D721Med (cell line): ENCODE data around the gene WEE1.
"Not testable (repeated sequence)": the region's sequence is repeated elsewhere in the genome, so short reads cannot be mapped to it uniquely, and the experiment has no call there.

Experiments used
- DNase-seq: peaks from one replicate; pipeline ENCODE4 v3.0.0; 2011; ENCODE audit warnings: low spot score; ENCODE audit not compliant: insufficient read length
- FAIRE-seq: peaks from 2 replicates; lab custom pipeline; 2011; peaks lifted over from hg19 to GRCh38; lab: Jason Lieb, UNC
- TF ChIP-seq, protein P1 (sequence below): IDR thresholded peaks from 2 replicates; pipeline ENCODE4 v1.5.1; 2012; ENCODE audit warnings: mild to moderate bottlenecking, control low read depth; ENCODE audit not compliant: insufficient read depth; ENCODE audit errors: missing control alignments

Gene WEE1

DNA sequence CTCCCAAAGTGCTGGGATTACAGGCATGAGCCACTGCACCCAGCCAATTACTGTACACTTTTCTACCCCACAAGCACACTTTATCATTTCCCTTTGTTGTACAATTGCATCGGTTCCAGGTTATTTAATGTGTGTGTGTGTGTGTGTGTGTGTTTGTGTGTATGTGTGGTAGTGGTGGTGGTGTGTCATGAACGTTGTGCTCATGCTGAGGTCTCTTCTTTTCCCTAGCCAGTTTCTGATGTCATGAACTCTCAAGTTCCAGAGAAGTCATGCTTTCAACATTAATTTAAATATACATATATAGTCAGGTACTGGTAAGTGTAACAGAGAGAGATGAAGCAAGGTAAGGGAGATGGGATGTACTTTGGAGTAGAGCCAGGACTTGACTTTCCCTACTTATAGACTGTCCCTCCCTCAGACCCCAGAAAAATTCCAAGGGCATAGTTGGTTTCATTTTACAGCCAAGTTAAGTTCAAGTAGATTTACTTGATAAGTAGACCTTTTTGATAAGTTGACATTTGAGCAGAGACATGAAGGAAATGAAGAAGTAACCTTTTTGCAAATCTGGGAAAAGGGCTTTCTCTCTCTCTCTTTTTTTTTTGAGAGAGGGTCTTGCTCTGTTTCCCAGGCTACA, 42.7 kb downstream of the WEE1 start:
- no peak for DNase-seq
- TF ChIP-seq, protein P1, sequence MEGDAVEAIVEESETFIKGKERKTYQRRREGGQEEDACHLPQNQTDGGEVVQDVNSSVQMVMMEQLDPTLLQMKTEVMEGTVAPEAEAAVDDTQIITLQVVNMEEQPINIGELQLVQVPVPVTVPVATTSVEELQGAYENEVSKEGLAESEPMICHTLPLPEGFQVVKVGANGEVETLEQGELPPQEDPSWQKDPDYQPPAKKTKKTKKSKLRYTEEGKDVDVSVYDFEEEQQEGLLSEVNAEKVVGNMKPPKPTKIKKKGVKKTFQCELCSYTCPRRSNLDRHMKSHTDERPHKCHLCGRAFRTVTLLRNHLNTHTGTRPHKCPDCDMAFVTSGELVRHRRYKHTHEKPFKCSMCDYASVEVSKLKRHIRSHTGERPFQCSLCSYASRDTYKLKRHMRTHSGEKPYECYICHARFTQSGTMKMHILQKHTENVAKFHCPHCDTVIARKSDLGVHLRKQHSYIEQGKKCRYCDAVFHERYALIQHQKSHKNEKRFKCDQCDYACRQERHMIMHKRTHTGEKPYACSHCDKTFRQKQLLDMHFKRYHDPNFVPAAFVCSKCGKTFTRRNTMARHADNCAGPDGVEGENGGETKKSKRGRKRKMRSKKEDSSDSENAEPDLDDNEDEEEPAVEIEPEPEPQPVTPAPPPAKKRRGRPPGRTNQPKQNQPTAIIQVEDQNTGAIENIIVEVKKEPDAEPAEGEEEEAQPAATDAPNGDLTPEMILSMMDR, result no peak
- FAIRE-seq, result no peak

DNA sequence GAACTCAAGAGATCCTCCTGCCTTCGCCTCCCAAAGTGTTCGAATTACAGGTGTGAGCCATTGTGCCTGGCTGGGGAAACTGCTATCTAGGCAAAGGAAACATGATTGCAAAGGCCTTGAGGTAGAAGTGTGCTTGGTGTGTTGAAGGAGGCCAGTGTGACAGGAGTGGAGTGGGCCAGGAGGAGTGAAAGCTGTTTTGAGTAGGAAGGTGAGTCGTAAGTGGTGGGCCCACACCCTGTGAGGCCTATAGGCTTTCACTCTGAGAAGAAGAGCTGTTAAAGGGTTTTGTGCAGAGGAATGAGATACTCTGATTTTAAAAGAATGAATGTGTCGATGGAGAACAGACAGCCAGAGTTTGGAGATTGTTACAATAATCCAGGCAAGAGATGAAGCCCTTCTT, 43.4 kb downstream of the WEE1 start:
- DNase-seq (no peak), FAIRE-seq (no peak)
- TF ChIP-seq, protein P1, result no peak

DNA sequence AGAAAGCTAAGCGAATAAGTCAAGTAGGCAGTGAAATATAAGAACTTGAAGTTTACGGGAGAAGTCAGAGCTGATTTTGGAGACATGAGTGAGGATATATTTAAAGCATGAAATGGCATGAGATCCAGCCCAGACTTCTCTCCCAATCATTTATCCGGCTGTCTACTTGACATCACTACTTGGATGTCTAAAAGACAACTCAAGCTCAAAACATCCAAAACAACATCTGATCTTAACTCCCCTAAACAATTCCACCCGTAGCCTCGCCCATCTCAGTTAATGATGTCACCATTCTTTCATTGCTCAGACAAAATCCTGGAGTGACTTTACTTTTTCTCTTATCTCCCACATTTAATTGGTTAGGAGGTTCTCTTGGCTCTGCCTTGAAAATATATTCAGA, 44.5 kb downstream of the WEE1 start:
- FAIRE-seq (no peak), DNase-seq (no peak)
- TF ChIP-seq, protein P1, result no peak

DNA sequence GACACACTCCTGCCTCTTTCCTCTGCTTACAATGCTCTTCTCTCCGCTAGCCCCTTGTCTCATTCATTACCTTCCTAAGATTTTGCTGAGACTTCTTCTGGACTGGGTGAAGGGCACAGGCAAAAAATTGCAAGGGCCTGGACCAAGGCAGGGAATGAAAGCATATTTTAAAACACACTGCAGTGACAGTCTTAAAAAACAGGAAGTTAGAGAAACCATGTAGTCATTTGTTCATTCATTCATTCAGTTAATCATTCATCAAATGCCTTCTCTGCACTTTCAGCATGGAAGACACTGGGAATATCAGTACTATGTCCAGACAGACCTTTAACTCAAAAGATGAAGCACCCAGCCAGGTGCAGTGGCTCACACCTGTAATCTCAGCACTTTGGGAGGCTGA, 45.5 kb downstream of the WEE1 start:
- no peak for FAIRE-seq
- TF ChIP-seq, protein P1, result no peak
- DNase-seq, result no peak

DNA sequence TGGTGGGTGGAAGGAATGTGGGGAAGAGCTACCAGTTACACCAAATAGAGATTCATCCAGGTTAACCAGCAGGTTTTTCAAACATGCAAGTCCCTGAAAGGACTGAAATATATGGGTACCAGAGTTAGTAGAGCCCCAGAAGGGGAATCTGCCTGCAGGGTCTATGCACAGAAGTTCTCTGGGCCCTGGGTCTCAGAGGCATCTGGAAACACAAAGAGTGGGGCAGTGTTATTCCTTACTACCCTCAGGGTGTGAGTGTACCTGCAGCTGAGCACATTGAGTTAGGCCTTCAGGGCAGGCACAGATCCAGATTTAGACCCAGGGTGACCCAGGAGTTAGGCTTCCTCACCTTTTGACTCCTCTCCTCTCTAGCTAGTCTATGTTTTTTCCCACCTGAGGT, 46.5 kb downstream of the WEE1 start:
- TF ChIP-seq, protein P1, result no peak
- FAIRE-seq (no peak), DNase-seq (no peak)

DNA sequence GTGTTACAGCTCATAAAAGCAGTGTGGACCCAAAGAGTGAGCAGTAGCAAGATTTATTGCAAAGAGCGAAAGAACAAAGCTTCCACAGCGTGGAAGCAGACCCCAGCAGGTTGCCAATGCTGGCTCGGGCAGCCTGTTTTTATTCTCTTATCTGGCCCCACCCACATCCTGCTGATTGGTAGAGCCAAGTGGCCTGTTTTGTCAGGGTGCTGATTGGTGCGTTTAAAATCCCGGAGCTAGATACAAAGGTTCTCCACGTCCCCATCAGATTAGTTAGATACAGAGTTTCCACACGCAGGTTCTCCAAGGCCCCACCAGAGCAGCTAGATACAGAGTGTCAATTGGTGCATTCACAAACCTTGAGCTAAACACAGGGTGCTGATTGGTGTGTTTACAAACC, 48.9 kb downstream of the WEE1 start:
- not testable (repeated sequence) for FAIRE-seq, DNase-seq

DNA sequence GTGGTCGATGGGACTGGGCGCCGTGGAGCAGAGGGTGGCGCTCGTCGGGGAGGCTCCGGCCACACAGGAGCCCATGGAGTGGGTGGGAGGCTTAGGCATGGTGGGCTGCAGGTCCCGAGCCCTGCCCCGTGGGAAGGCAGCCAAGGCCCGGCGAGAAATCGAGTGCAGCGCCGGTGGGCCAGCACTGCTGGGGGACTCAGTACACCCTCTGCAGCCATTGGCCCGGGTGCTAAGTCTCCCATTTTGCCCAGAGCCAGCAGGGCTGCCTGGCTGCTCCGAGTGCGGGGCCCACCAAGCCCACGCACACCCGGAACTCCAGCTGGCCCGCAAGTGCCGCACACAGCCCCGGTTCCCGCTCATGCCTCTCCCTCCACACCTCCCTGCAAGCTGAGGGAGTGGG, 49.6 kb downstream of the WEE1 start:
- not testable (repeated sequence) for FAIRE-seq, DNase-seq

DNA sequence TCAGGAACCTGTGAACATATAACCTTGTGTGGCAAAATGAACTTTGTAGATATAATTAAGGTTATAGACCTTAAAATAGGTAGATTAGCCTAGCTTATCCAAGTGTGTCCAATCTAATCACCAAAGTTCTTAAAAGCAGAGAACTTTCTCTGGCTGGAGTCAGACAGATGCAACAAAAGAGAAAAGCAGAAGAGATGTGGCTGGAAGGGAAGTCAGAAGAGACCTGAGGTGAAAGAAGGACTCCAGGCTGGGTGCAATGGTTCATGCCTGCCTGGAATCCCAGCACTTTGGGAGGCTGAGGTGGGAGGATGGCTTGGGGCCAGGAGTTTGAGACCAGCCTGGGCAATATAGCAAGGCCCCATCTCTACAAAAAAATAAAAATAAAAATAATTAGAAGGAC, 51.0 kb downstream of the WEE1 start:
- DNase-seq (no peak), FAIRE-seq (no peak)
- TF ChIP-seq, protein P1, result no peak
